Calu3 (cell line): ENCODE measurements around the gene TNFRSF8. TPM values are rescaled to one million over a fixed set of nuclear protein-coding genes. Genes with fewer than 3 reads are reported as not detected.

Experiments used
- BruUV-seq: library from RNA; stranded (reverse); fragments of 400-500 nt; replicated peaks from 2 replicates; lab custom pipeline; 2021; lab: Mats Ljungman, UMichigan
- CTCF ChIA-PET: fragments of 300-600 bp; sonication (Branson Sonifier 250); formaldehyde crosslinking; loops from one replicate; lab custom pipeline; 2022; ENCODE audit warnings: antibody characterized with exemption; lab: Charles Lee
- DNase-seq: peaks from one replicate; pipeline ENCODE4 v3.0.0; 2022
- H3K27ac Mint-ChIP-seq: one replicate; pipeline ENCODE4 v1.8.0; 2022; ENCODE audit warnings: mixed read lengths; ENCODE audit not compliant: unreplicated experiment
- H3K27me3 Mint-ChIP-seq: one replicate; pipeline ENCODE4 v1.8.0; 2022; ENCODE audit warnings: mixed read lengths; ENCODE audit not compliant: unreplicated experiment
- H3K36me3 Mint-ChIP-seq: one replicate; pipeline ENCODE4 v1.8.0; 2022; ENCODE audit warnings: mild to moderate bottlenecking, moderate library complexity, mixed read lengths; ENCODE audit not compliant: insufficient read depth, unreplicated experiment
- H3K4me1 Mint-ChIP-seq: one replicate; pipeline ENCODE4 v1.8.0; 2022; ENCODE audit warnings: mild to moderate bottlenecking, low read depth, mixed read lengths; ENCODE audit not compliant: unreplicated experiment
- H3K4me3 Mint-ChIP-seq: one replicate; pipeline ENCODE4 v1.8.0; 2022; ENCODE audit warnings: mild to moderate bottlenecking, low read depth, moderate library complexity, mixed read lengths; ENCODE audit not compliant: unreplicated experiment
- H3K9me3 Mint-ChIP-seq: one replicate; pipeline ENCODE4 v1.8.0; 2022; ENCODE audit warnings: low read depth, mixed read lengths; ENCODE audit not compliant: unreplicated experiment
- intact Hi-C: fragments of 100-400 bp; cut with micrococcal nuclease; formaldehyde crosslinking; loops from one replicate; pipeline ENCODE4 v1.10.0; 2022; ENCODE audit not compliant: unreplicated experiment
- total RNA-seq: library from RNA; stranded (reverse); gene quantifications from 2 replicates; pipeline ENCODE4 v1.2.3, GENCODE V29; 2022
- TF ChIP-seq, protein P1 (sequence below): fragments of 200-600 bp; IDR thresholded peaks from one replicate; pipeline ENCODE4 v1.8.0; 2022; ENCODE audit warnings: antibody characterized with exemption; ENCODE audit not compliant: unreplicated experiment

Gene TNFRSF8
- total RNA-seq, 1 experiment from 2014 or later, result not detected

- no peak overlapping the region for H3K4me3 Mint-ChIP-seq
- BruUV-seq, result no TSS peak
These were observed 2.6 kb upstream of the TNFRSF8 start for GRCh38 chr1:12060500-12060899.

DNA sequence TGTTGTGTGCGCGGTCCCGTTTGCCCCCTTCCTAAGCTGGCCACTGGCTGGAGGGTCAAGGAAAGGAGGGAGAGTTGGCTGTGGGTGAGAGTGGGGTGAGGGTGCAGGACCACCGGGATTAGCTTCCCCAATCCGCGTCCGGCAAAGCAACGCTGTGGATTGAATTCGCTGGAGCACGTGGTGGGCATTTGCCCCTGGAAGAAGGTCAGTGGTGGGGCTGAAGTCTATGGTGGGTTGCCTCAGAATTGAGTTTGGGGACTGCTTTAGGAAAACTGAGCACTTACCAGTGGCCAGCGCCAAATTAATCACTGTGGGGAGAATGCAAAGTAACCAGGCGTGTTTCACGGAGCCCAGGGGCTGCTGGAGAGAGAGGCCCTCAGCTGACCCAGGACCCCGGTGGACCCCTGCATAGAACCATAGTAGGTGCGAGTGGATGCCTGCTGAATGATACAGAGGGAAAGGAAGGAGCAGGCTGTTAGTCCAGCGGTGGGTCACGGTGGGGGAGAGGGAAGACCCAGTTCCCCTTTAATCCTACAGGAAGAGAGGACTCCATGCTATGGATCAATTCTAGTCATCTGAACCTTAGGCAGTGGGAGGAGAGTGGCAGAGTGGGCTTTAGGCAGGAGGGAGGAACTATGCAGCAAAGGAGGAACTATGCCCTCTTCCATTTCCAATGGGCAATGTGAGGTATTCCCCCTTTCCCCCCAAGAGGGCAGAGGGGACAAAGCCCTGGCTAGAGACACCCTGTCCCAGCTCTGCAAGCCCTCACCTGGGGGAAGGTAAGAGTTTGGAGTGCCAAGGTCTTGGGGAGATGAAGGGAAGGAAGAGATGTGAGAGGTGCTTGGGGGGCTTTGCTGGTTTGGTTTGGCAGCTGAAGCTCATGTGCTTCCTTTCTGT lies 1.2 kb downstream of the TNFRSF8 start:
- H3K36me3 Mint-ChIP-seq, result no peaks in the 10 kb centered on the region
- TF ChIP-seq, protein P1, sequence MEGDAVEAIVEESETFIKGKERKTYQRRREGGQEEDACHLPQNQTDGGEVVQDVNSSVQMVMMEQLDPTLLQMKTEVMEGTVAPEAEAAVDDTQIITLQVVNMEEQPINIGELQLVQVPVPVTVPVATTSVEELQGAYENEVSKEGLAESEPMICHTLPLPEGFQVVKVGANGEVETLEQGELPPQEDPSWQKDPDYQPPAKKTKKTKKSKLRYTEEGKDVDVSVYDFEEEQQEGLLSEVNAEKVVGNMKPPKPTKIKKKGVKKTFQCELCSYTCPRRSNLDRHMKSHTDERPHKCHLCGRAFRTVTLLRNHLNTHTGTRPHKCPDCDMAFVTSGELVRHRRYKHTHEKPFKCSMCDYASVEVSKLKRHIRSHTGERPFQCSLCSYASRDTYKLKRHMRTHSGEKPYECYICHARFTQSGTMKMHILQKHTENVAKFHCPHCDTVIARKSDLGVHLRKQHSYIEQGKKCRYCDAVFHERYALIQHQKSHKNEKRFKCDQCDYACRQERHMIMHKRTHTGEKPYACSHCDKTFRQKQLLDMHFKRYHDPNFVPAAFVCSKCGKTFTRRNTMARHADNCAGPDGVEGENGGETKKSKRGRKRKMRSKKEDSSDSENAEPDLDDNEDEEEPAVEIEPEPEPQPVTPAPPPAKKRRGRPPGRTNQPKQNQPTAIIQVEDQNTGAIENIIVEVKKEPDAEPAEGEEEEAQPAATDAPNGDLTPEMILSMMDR, result no peak
- no peaks in the 10 kb centered on the region for H3K4me1 Mint-ChIP-seq
- DNase-seq, result no peak
- H3K4me3 Mint-ChIP-seq, result no peak overlapping the region
- CTCF ChIA-PET, result no interaction called here
- no TSS peak for BruUV-seq
- H3K27me3 Mint-ChIP-seq, result peaks cover 82% of the 10 kb centered on the region
- no peaks in the 10 kb centered on the region for H3K9me3 Mint-ChIP-seq
- intact Hi-C loops, result no loop called here
- no peak overlapping the region for H3K27ac Mint-ChIP-seq

More at GRCh38 chr1:12060500-12060899, 2.6 kb upstream of the TNFRSF8 start:
- H3K36me3 Mint-ChIP-seq, result no peaks in the 10 kb centered on the region
- H3K9me3 Mint-ChIP-seq, result no peaks in the 10 kb centered on the region
- H3K27me3 Mint-ChIP-seq, result peaks cover 60% of the 10 kb centered on the region
- TF ChIP-seq, protein P1, result no peak
- no peak for DNase-seq
- CTCF ChIA-PET, result no interaction called here
- intact Hi-C loops, result no loop called here
- H3K27ac Mint-ChIP-seq, result no peak overlapping the region
- no peaks in the 10 kb centered on the region for H3K4me1 Mint-ChIP-seq

DNA sequence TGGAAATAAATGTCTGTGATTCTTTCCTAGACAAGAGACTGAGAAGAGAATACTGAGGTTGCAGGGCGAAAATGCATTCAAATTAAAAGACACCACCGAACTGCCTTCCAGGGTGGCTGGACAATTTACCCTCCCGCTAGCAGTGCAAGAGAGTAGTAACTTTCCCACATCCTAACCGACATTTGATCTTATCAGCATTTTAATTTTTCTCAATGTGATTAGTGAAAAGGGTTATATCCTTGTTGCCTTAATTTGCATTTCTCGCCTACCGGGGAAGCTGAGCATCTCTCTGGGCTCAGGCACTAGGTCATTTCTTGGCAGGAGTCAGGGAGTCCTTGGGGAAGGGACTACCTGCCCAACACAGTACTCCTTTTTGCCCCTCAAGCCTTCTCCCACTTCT lies 2.8 kb downstream of the TNFRSF8 start:
- intact Hi-C loops, result no loop called here
- CTCF ChIA-PET, result no interaction called here
- Mint-ChIP-seq H3K36me3 (no peaks in the 10 kb centered on the region), H3K27ac (no peak overlapping the region), H3K4me3 (no peak overlapping the region), H3K4me1 (no peaks in the 10 kb centered on the region), H3K9me3 (no peaks in the 10 kb centered on the region), H3K27me3 (peaks cover 85% of the 10 kb centered on the region)
- TF ChIP-seq, protein P1, result no peak
- DNase-seq, result no peak
- no TSS peak for BruUV-seq

- no TSS peak for BruUV-seq
- Mint-ChIP-seq H3K9me3 (no peaks in the 10 kb centered on the region), H3K4me1 (no peaks in the 10 kb centered on the region), H3K4me3 (no peak overlapping the region), H3K36me3 (no peaks in the 10 kb centered on the region), H3K27ac (no peak overlapping the region), H3K27me3 (peaks cover 88% of the 10 kb centered on the region)
- no peak for DNase-seq
- CTCF ChIA-PET, result interaction anchor here (0.7 kb wide), 1 partner anchor 29 kb away, joined by 3 read pairs; no protein-coding TSS in a partner anchor
- TF ChIP-seq, protein P1, result no peak
- intact Hi-C loops, result no loop called here
These were observed 5.1 kb downstream of the TNFRSF8 start for GRCh38 chr1:12067900-12068821.
